SH-SY5Y (cell line): ENCODE results near the gene TFB1M.

Source experiments
- GATA2 ChIP-seq: IDR thresholded peaks from 2 replicates; pipeline ENCODE4 v1.6.1; 2011; ENCODE audit warnings: mild to moderate bottlenecking, low read depth, low read length
- GATA3 ChIP-seq: IDR thresholded peaks from 2 replicates; pipeline ENCODE4 v1.6.1; 2011; ENCODE audit warnings: low read depth, mild to moderate bottlenecking, low read length, moderate library complexity

DNA sequence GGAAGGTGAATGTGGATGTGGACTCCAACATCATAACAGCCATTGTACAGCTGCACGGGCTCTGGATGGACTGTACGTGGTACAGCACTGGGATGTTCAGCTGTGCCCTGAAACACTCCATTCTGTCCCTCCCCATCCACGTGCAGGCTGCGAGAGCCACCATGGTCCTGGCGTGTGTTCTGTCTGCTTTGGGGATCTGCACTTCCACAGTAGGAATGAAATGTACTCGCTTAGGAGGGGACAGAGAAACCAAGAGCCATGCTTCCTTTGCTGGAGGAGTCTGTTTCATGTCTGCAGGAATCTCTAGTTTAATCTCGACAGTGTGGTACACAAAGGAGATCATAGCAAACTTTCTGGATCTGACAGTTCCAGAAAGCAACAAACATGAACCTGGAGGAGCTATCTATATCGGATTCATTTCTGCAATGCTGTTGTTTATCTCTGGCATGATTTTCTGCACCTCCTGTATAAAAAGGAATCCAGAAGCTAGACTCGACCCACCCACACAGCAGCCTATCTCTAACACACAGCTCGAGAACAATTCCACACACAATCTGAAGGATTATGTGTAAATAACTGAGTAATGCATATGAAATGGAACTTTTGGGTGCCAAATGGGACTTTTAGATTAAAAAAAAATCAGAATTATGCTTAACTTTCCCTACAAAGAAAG, 38.3 kb downstream of the TFB1M start:
- TF ChIP-seq GATA2: peak; percentile 92
- peak; percentile 75 for TF ChIP-seq GATA3
